HG03575 (cell line): ENCODE data around the gene SLC25A44.

Experiments
- ATAC-seq: cut with Tn5 transposase; IDR thresholded peaks from one replicate; pipeline ENCODE4 v1.9.1; 2021; ENCODE audit not compliant: unreplicated experiment, insufficient number of reproducible peaks, low FRiP score; ENCODE audit errors: extremely low read depth

The SLC25A44 gene

DNA sequence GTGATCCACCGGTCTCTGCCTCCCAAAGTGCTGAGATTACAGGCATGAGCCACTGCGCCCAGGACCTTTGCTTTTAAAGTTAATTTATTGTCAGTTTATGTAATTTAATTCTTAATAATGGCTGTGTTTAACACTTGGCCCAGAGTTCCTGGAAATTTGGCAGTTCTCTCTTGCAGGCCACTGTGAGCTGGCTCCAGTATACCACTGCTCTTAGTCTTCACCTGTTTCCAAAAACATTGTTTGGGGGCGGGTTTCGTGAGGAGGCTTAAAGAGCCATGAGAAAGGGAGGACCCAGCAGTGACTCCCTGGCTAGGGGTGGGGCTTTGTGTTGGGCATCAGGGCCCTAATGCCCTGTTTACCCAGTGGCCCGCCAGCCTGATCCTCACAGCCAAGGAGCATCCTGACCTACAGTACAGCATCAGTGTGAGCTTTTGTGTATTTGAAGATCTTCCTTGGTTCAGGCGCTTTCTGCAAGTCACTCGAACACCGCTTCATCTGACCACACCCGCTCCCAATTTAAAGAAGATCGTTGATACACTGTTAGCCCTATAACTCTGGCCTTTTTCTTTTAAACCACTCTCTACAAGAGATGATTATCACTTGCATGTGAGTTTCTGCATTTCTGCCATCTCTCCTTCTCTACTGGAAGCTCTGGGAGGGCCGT is 36.0 kb downstream of the SLC25A44 start:
- no peak for ATAC-seq

DNA sequence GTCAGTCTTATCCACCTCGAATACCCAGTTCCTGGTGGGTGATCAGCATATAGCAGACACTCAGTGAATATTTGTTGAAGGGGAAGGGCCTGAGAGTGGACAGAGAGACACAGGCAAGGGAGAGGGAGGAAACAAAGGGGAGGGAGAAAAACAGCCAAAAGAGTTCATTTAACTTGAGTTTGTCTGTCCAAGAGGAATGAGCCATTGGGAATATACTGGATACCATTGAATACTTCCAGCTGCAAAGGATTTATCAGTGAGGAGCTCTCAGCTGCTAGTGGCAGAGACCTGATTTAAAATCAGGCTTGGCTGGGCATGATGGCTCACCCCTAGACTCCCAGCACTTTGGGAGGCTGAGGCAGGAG is 36.6 kb downstream of the SLC25A44 start:
- ATAC-seq, result no peak

DNA sequence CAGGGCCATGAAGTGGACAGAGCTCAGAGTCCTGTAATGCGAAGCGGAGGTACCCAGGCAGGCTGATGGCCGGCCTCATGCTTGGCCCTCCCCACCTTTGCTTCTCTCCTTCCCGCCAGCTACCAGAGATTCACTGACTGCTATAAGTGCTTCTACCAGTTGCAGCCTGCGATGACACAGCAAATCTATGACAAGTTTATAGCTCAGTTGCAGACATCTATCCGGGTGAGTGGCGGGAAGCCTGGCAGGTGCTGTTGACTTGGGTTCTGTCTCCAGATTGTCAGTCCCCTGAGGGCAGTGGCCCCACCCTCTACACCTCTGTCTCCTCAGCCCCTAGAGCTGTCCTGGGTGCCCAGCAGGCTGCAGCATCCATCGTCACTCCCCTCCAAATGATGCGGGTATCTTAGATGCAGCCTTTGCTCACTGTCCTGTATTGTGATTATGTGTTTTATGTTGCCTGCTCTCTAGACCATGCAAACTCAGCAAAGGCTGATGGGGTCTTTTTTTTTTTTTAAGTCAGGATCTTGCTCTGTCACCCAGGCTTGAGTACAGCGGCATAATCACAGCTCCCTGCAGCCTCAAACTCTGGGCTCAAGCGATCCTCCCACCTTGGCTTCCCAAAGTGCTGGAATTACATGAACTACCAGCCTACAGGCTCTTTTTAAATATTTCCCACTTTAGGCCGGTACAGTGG is 38.4 kb downstream of the SLC25A44 start:
- no peak for ATAC-seq

DNA sequence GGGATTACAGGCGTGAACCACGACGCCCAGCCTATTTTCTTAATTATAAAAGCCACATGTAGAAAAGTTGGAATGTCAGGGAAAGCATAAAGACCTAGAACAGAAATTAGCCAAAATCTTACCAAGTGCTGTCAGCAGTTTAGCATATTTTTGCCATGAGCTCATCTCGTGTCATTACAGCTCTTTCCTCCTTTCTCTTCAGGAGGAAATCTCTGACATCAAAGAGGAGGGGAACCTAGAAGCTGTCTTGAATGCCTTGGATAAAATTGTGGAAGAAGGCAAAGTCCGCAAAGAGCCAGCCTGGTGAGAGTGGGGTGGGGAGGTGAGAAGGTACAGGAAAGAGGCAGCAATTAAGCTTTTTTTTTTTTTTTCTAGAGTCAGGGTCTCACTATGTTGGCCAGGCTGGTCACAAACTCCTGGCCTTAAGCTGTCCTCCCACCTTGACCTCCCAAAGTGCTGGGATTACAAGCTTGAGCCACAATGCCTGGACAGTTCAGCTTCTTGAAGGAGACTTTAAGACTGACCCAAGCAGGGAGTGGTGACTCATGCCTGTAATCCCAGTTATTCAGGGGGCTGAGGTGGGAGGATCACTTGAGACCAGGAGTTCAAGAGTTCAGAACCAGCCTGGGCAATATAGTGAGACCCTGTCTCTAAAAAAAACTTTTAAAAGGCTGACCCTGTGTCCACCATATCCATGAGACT is 39.7 kb downstream of the SLC25A44 start:
- no peak for ATAC-seq

DNA sequence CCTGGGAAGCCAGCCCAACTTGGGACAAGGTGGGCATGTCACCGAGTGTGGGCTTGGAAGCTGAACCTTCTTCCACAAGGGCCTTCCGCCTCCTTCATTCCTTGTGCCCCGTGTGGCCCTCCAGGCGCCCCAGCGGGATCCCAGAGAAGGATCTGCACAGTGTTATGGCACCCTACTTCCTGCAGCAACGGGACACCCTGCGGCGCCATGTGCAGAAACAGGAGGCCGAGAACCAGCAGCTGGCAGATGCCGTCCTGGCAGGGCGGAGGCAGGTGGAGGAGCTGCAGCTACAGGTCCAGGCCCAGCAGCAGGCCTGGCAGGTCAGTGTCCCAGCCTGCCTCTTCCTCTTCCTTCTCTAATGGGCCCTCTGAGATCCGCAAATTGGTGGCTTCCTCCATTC is 42.3 kb downstream of the SLC25A44 start:
- ATAC-seq, result no peak

DNA sequence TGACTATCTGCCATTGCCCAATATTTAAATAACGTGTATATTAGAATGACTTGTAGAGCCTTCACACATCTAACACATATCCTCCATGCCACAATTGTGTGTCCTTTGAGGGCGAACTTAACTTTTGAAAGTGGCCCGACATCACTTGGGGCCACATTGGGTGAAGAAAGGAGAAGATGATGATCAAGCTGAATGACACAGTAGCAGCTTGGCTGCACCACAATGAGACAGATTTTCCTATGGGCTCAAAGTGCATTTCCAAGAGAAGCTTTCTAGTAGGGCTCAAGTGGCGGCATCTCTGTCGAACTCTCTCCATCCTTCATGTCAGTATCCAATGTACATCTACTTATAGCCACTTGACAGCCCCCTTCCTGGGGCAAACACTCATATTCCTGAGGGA is 44.3 kb downstream of the SLC25A44 start:
- ATAC-seq, result no peak

DNA sequence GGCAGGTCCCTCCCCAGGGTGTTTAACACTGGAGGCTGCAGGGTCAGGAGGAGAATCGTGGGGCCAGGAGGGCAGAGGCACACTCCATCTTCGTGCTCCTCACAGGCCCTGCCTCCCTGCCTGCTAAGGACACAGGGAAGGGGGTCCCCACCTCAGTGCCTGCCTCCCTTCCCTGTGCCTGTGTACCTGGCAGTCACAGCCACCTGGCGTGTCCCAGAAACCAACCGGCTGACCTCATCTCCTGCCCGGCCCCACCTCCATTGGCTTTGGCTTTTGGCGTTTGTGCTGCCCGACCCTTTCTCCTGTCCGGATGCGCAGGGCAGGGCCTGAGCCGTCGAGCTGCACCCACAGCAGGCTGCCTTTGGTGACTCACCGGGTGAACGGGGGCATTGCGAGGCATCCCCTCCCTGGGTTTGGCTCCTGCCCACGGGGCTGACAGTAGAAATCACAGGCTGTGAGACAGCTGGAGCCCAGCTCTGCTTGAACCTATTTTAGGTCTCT is 47.5 kb downstream of the SLC25A44 start:
- ATAC-seq, result no peak

DNA sequence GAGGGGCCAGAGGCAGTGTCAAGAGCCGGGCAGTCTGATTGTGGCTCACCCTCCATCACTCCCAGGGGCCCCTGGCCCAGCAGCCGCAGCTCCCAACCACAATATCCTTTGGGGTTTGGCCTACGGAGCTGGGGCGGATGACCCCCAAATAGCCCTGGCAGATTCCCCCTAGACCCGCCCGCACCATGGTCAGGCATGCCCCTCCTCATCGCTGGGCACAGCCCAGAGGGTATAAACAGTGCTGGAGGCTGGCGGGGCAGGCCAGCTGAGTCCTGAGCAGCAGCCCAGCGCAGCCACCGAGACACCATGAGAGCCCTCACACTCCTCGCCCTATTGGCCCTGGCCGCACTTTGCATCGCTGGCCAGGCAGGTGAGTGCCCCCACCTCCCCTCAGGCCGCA is 48.0 kb downstream of the SLC25A44 start, which contains the start of gene BGLAP:
Gene BGLAP (plus strand): TSS at position 259 of the 400 bp plus-strand sequence. CDS start 48 bp downstream, at position 307.
- ATAC-seq, result no peak

DNA sequence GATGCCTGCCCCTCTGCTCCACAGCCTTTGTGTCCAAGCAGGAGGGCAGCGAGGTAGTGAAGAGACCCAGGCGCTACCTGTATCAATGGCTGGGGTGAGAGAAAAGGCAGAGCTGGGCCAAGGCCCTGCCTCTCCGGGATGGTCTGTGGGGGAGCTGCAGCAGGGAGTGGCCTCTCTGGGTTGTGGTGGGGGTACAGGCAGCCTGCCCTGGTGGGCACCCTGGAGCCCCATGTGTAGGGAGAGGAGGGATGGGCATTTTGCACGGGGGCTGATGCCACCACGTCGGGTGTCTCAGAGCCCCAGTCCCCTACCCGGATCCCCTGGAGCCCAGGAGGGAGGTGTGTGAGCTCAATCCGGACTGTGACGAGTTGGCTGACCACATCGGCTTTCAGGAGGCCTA is 48.8 kb downstream of the SLC25A44 start:
- no peak for ATAC-seq

DNA sequence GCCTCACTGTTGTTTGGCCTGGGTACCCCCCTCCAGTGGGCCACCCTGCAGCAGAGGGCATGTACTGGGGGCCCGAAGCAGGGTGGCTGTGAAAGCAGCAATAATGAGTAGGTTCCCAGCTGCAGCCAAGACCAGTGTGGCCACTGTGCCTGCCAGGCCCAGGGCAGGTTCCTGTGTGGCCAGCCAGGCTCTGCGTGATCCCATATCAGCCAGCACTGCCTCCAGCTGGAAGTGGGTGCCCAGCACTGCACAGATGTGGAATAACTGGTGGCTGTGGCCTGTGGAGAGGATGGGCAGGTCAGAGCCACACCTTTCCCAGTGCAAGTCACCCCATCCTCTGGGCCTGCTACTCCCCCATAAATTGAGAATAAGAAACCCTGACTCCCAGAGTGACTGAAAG is 50.2 kb downstream of the SLC25A44 start:
- ATAC-seq, result no peak

DNA sequence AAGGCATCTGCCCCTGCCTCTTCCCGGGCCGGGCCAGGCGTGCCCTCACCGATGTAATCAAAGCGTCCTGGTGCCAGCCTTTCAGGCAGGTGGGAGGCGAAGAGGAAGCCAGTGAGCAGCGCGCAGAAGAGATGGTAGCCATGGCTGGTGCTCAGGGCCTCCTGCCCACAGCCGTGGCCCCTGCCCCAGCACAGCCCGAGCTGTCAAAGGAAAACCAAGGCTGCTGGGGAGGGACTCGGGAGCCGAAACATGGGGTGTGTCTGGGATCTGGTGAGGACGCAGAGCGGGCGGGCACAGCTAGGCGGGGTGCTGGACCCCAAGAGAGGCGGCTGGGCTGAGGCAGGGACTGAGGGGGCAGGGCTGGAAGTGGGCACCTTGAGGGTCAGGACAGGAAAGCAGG is 50.8 kb downstream of the SLC25A44 start:
- ATAC-seq, result no peak

DNA sequence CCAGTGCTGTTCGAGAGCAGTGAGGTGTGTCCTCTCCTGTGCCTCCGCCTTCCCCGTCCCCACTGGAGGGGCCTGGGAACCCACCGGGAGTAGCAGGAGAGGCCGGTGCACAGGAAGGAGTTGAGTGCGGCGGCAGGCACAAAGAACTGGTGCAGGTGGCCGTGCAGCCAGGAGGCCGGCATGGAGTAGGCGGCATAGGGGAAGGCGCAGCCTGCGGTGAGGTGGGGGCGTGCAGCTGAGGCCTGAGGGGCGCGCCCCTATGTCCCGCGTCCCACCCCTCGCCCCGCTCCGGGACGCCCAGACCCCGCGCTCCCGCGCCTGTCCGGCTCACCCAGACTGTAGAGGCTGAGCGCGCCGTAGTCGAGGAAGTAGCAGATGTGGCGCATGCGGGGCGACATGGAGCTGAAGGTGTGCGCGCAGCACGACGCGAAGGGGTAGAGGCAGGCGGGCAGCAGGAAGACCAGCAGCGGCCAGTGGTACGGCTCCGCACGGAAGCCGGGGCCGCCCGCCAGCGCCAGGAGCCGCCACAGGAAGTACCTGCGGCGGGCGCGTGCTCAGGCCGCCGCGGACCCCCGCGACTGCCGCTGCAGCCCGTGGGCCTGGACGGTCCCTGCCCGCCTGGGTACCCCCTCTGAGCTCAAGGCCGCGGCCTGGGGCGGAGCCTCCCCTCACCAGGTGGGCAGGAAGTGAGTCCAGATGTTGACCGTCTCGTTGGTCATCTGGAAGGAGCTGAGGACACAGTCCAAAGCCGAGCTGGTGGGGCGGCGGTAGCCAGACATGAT is 51.7 kb downstream of the SLC25A44 start:
- ATAC-seq, result no peak

DNA sequence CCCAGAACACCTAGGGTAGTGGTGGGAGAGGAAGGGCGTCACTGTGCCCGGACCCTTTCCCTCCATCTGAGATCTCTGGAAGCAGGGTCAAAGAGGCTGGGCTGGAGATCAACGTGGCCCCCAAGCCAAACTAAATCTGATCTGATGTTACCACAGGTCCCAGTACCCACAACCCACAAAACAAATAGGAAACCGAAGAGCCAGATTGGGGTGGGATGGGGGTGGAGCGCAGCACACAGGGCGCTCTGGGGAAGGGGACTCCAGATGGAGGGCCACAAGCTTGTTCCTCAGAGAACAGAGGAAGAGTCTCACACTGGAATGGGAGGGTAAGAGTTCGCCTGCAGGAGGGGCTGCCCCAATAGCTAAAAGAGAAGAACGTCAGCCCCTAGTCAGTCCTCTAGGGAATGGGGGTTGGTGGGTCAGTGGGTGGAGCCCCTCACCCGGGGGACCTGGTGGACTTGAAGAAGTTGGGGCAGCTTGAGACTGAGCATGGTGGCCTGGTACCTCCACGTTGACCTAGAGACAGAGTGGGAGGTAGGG is 52.4 kb downstream of the SLC25A44 start:
- no peak for ATAC-seq

DNA sequence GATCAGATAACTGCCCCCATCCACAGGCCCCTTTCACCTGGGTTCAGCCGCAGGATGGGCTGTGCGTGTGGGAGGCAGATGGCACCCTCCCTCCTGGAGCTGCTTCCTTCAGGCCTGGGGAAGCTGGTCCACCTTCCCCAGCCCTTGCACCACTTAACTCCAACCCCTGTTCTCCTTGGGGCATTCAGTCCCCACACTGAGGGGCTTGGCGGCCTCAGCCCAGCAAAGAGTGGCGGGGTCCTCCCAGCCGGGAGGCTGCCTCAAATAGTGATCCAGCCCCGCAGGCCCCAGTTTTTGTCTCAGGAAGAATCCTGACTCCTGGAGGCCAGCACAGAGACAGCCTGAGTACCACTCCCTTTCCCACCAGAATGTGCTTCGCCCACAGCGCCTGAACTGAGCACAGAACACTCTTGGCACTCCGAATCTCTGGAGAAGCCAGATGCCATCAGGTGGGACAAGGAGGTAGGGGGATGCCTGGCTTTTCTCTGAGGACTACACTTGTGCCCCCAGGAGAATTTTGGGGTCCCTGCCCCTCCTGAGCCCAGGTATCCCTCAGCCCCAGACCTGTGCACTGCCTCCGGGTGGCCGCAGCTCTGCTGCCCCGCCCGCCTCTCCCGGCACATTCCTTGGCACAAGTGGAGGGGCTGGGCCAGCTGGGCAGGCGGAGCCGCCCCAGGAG is 53.0 kb downstream of the SLC25A44 start:
- no peak for ATAC-seq

DNA sequence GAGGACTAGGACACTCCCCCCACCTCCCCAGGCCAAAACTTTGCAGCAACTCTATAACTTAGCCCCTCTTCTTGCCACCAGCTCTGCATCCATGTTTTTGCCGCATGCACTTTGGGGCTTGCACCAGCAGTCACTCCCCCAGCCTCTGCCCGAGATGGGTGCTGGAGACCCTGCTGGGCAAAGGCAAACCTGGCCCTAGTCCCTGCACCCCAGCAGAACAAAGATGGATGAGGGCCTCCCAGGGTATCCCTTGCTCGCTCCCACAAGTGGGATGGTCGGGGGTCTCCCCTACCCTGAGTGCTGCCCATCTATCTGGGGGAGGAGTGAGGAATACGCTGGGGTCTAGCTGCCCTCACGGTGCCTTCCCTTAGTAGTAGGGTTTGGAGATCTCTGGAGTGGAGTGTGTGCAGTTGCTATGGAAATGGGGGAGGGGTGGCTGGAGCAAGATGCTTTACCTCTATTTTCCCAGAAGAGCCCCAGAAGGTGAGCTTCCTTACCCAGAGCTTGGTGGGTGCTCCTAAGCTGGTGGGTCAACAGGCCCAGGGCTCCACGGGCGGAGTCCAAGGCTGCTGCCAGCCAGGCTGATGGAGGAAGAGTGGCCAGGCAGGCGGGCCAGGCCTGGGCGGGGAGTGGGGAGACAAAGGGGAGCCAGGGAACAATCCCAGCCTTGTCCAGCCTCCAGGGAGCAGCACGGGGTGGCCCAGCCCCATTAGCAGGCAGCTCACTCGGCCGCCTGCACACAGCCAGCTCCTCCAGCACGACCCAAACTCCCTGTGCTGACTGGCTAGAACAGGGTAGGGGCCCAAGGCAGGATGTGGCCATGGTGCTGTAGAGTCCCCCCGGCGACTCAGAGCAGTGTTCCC is 53.8 kb downstream of the SLC25A44 start, which contains the start of gene PAQR6:
Gene PAQR6 (minus strand): TSS at position 597 of the 863 bp plus-strand sequence. CDS start 1,325 bp downstream, outside the sequence.
- no peak for ATAC-seq

DNA sequence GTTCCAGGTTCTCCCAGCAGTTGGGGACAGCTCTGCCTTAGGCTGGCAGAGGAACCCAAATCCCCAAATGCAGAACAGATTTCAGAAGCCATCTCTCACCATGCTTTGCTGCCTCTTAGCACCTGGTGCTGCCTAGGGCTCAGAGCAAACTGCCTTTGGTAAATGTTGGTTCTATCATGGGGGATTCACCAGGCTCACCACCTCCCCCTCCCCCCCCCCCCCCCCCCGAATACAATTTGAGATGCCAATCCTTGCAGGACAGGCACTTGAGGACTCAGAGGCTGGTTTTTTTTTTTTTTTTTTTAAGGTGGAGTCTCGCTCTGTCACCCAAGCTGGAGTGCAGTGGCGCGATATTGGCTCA is 54.4 kb downstream of the SLC25A44 start:
- no peak for ATAC-seq

DNA sequence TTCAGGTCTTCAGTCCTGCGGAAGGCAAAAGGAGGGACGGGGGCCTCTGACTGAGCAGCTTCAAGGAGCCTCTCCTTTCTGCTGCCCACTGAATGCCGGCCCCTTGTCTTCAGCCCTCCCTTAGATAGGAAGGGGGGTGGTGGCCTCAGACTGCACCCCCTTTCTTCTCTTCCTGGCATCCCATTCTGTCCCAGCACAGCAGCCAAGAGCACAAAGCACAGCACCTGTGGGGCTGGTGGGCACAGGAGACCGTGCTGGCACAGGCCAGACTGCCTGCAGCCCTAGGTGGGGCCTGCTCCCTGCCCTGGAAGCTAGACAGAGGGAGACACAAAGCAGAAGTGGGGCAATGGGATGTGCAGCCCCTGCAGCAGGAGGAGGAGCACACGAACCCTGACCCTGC is 55.7 kb downstream of the SLC25A44 start:
- ATAC-seq, result no peak

DNA sequence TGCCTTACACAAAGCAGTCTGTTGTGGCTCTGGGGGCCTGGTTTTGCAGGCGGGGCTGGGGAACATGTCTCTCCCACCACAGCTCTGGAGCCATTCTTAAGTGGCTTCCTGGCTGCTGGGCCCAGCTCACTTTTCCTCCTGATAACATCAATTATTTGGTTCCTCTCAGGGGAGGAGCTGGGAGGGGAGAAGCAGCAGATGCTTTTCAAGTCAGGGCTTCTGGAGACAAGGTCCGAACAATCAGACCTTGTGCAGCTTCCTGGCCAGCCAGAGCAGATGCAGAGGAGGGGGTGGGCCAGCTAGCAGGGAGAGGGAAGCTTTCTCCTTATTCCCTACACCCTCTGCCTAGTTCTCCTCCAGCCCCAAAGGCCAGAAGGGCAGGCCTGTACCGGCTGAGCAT is 57.6 kb downstream of the SLC25A44 start:
- ATAC-seq, result no peak
